GM12892 (cell line): ENCODE measurements around the gene PKMYT1.

Experiments
- POLR2A ChIP-seq: IDR thresholded peaks from 2 replicates; pipeline ENCODE4 v1.6.1; 2011; ENCODE audit warnings: low read depth, low read length, control low read depth
- POLR2AphosphoS5 ChIP-seq: IDR thresholded peaks from 2 replicates; pipeline ENCODE4 v1.6.1; 2011; ENCODE audit warnings: low read depth, low read length, control low read depth

DNA sequence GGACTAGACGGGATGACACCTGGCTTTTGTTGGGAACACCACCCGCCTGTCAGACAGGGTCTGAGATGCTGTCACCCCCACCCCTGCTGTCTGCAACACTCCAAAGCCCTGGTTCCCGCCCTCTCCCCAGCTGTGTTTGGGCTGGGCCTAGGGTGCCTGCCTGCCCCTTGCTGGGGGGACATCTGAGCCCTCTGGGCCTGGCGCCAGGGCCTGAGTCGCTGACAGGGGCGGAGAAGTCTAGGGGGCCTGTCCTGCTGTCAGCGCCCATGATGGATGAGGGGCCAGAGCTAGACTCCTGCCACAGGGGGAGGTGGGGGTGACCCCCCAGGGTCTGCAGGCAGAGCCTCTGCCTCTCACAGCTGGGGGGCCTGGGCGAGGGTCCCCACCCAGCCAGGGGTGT, 7.6 kb upstream of the PKMYT1 start:
- TF ChIP-seq POLR2A (no peak), POLR2AphosphoS5 (no peak)
